ENCODE data around the gene ZCCHC2. TPM values are rescaled to one million over a fixed set of nuclear protein-coding genes. Genes with fewer than 3 reads are reported as not detected.

ZCCHC2 gene
- total RNA-seq, 1 experiment from 2014 or later, result 12.4 TPM

- no peaks in the 10 kb centered on the region for H3K79me2 ChIP-seq (ENCODE audit: insufficient read depth, low read length)
- peak overlapping the region; percentile 67 for H3K18ac ChIP-seq (ENCODE audit: insufficient read length, low read depth, low read length)
- H3K56ac ChIP-seq (ENCODE audit: insufficient read length, low read depth, low read length), result no peak overlapping the region
- H3K27ac ChIP-seq (ENCODE audit: insufficient read length, low read depth, low read length), result no peak overlapping the region
- H3K4me1 ChIP-seq (ENCODE audit: insufficient read depth, low read length), result no peaks in the 10 kb centered on the region
- H3K27ac Mint-ChIP-seq, result no peak overlapping the region
- peak overlapping the region; percentile 68 to 83 for H3K4me3 Mint-ChIP-seq
- no peak overlapping the region for H2BK12ac ChIP-seq (ENCODE audit: insufficient read length, low read depth, low read length)
- H3K27me3 ChIP-seq (ENCODE audit: insufficient read depth, low read length), result peaks cover 19% of the 10 kb centered on the region; the same call in 1 of the 2 replicates
- no peak overlapping the region for H2AK5ac ChIP-seq (ENCODE audit: insufficient read length, low read length)
- no peak overlapping the region for H2BK20ac ChIP-seq (ENCODE audit: low read depth, low read length, poor library complexity, severe bottlenecking)
- peaks cover 0 to 2% of the 10 kb centered on the region in 2 experiments; a peak in 2 of 4 replicates for H3K4me1 Mint-ChIP-seq
- H3K9ac ChIP-seq (ENCODE audit: extremely low read depth, insufficient read length, low read length), result no peak overlapping the region
- H4K20me1 ChIP-seq (ENCODE audit: control insufficient read depth, insufficient read depth, insufficient read length), result no peaks in the 10 kb centered on the region
- H3K4ac ChIP-seq (ENCODE audit: low read depth, low read length), result no peak overlapping the region
- H3K79me1 ChIP-seq (ENCODE audit: insufficient read depth, low read depth, low read length, poor library complexity, severe bottlenecking), result no peaks in the 10 kb centered on the region
- H3K14ac ChIP-seq (ENCODE audit: insufficient read depth, low read length), result peak overlapping the region; percentile 72
- no peak overlapping the region for H2AFZ ChIP-seq (ENCODE audit: low read length)
- H4K8ac ChIP-seq (replicated peaks; ENCODE audit: insufficient read length, low read depth, low read length), result no peak overlapping the region
- H4K91ac ChIP-seq (ENCODE audit: insufficient read length, low read depth, low read length), result no peak overlapping the region
- H3T11ph ChIP-seq (ENCODE audit: low read length), result no peak overlapping the region
- H2BK120ac ChIP-seq (ENCODE audit: low read depth, low read length, poor library complexity, severe bottlenecking), result no peak overlapping the region
- H3K4me2 ChIP-seq (ENCODE audit: insufficient read depth, insufficient read length, low read length), result peak overlapping the region; percentile 64
- peaks cover 12% of the 10 kb centered on the region for H3K23me2 ChIP-seq (ENCODE audit: insufficient read length, low read depth, low read length, poor library complexity, severe bottlenecking)
- H2BK5ac ChIP-seq (ENCODE audit: insufficient read length, low read length), result no peak overlapping the region
- no peak overlapping the region for H3K23ac ChIP-seq (ENCODE audit: insufficient read length, low read depth, low read length)
- H4K5ac ChIP-seq (ENCODE audit: insufficient read length, low read depth, low read length), result no peak overlapping the region
- H3K9me3 Mint-ChIP-seq, result peaks cover 4% of the 10 kb centered on the region in 2 experiments; a peak in 4 of 5 replicates
- WGBS (ENCODE audit: extremely low coverage, insufficient read length, low lambda C conversion rate), result no CpG with 5 or more reads among the region's 90 CpGs
- H3K9me3 ChIP-seq (ENCODE audit: control insufficient read depth, low read depth, low read length), result no peaks in the 10 kb centered on the region
- TF ChIP-seq, protein P1, sequence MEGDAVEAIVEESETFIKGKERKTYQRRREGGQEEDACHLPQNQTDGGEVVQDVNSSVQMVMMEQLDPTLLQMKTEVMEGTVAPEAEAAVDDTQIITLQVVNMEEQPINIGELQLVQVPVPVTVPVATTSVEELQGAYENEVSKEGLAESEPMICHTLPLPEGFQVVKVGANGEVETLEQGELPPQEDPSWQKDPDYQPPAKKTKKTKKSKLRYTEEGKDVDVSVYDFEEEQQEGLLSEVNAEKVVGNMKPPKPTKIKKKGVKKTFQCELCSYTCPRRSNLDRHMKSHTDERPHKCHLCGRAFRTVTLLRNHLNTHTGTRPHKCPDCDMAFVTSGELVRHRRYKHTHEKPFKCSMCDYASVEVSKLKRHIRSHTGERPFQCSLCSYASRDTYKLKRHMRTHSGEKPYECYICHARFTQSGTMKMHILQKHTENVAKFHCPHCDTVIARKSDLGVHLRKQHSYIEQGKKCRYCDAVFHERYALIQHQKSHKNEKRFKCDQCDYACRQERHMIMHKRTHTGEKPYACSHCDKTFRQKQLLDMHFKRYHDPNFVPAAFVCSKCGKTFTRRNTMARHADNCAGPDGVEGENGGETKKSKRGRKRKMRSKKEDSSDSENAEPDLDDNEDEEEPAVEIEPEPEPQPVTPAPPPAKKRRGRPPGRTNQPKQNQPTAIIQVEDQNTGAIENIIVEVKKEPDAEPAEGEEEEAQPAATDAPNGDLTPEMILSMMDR (conservative IDR thresholded peaks at IDR 0.05), result no peak
- no peak overlapping the region for H2BK15ac ChIP-seq (ENCODE audit: low read depth, low read length)
- peaks cover 0 to 8% (median 8%) of the 10 kb centered on the region in 3 experiments; a peak in 4 of 7 replicates for H3K36me3 Mint-ChIP-seq (ENCODE audit: insufficient read depth in 1 of 3, low read depth in 3 of 3)
- DNase-seq, result no peak
- H3K27me3 Mint-ChIP-seq (ENCODE audit: low read depth), result peaks cover 63% of the 10 kb centered on the region
Observed at GRCh38 chr18:62596145-62597005, 73.5 kb downstream of the ZCCHC2 start.

All from H9 (cell line).